Measurements from ENCODE around the gene GABARAPL1. TPM values are rescaled to one million over a fixed set of nuclear protein-coding genes. Genes with fewer than 3 reads are reported as not detected.

The GABARAPL1 gene
- total RNA-seq, 2 donors from 2014 or later: 86.1 to 114 TPM

- Histone ChIP-seq H3K9me3 (no peaks in the 10 kb centered on the region), H3K36me3 (no peaks in the 10 kb centered on the region), H3K4me3 (no peak overlapping the region), H3K27ac (no peak overlapping the region), H3K4me1 (ENCODE audit: control insufficient read depth in 1 of 2, low read depth in 2 of 2) (no peaks in the 10 kb centered on the region), H3K27me3 (replicated peaks; ENCODE audit: insufficient read depth) (no peaks in the 10 kb centered on the region)
- DNase-seq (ENCODE audit: low spot score): no peak
- TF ChIP-seq, protein P1, sequence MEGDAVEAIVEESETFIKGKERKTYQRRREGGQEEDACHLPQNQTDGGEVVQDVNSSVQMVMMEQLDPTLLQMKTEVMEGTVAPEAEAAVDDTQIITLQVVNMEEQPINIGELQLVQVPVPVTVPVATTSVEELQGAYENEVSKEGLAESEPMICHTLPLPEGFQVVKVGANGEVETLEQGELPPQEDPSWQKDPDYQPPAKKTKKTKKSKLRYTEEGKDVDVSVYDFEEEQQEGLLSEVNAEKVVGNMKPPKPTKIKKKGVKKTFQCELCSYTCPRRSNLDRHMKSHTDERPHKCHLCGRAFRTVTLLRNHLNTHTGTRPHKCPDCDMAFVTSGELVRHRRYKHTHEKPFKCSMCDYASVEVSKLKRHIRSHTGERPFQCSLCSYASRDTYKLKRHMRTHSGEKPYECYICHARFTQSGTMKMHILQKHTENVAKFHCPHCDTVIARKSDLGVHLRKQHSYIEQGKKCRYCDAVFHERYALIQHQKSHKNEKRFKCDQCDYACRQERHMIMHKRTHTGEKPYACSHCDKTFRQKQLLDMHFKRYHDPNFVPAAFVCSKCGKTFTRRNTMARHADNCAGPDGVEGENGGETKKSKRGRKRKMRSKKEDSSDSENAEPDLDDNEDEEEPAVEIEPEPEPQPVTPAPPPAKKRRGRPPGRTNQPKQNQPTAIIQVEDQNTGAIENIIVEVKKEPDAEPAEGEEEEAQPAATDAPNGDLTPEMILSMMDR (IDR thresholded peaks at IDR 0.05): no peak
- ATAC-seq (ENCODE audit: insufficient number of reproducible peaks, low FRiP score, low read depth): no peak
Observed at GRCh38 chr12:10170216-10170615, 42.5 kb upstream of the GABARAPL1 start.

GRCh38 chr12:10171973-10172728 is 40.5 kb upstream of the GABARAPL1 start, which contains the start of gene OLR1:
OLR1 (minus strand) TSS chr12:10172132; CDS start chr12:10172077, 55 bp downstream.
- Histone ChIP-seq H3K27ac (no peak within 1 kb of the TSS), H3K27me3 (replicated peaks; ENCODE audit: insufficient read depth) (no peaks in the 10 kb centered on the region), H3K36me3 (no peaks in the 10 kb centered on the region), H3K4me3 (no peak within 1 kb of the TSS), H3K4me1 (ENCODE audit: control insufficient read depth in 1 of 2, low read depth in 2 of 2) (no peaks in the 10 kb centered on the region), H3K9me3 (no peaks in the 10 kb centered on the region)
- TF ChIP-seq, protein P1 (IDR thresholded peaks at IDR 0.05): no peak
- ATAC-seq (ENCODE audit: insufficient number of reproducible peaks, low FRiP score, low read depth) (no peak), DNase-seq (ENCODE audit: low spot score) (no peak)

DNA sequence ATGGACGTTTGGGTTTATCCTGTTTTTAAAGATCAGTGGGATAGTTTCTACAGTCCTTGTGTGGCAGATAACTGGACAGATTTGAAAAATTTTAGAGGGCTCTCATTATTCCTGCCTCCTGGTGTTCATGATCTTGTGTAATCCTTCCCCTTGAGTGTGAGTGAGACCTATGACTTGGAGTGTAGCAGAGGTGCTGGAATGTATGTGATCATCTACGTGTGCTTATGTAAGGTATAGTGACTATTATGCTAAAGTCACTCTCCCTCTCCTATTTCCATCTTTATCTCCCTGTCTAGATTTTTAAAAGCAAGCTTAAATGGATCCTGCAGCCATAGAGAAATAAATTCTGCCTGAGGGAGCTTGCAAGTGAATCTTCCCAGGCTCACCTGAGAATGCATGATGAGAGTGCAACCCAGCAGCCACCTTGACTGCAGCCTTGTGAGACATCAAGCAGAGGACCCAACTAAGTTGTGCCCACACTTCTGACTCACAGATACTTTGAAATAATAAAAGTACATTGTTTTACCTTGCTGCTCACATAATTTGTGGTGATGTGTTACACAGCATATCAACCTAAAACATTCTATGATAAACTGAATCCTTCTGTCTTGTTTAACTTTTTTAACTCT is 37.6 kb upstream of the GABARAPL1 start:
- H3K27ac ChIP-seq: no peak overlapping the region
- H3K4me1 ChIP-seq (ENCODE audit: control insufficient read depth in 1 of 2, low read depth in 2 of 2): no peaks in the 10 kb centered on the region
- ATAC-seq (ENCODE audit: insufficient number of reproducible peaks, low FRiP score, low read depth) (no peak), DNase-seq (ENCODE audit: low spot score) (no peak)
- H3K27me3 ChIP-seq (replicated peaks; ENCODE audit: insufficient read depth): no peaks in the 10 kb centered on the region
- H3K4me3 ChIP-seq: no peak overlapping the region
- H3K36me3 ChIP-seq: no peaks in the 10 kb centered on the region
- H3K9me3 ChIP-seq: no peaks in the 10 kb centered on the region
- TF ChIP-seq, protein P1 (IDR thresholded peaks at IDR 0.05): no peak

- Histone ChIP-seq H3K36me3 (no peaks in the 10 kb centered on the region), H3K27me3 (replicated peaks; ENCODE audit: insufficient read depth) (no peaks in the 10 kb centered on the region), H3K4me1 (ENCODE audit: control insufficient read depth in 1 of 2, low read depth in 2 of 2) (no peaks in the 10 kb centered on the region), H3K9me3 (no peaks in the 10 kb centered on the region), H3K27ac (no peak overlapping the region), H3K4me3 (no peak overlapping the region)
- no peak for DNase-seq (ENCODE audit: low spot score)
- TF ChIP-seq, protein P1 (IDR thresholded peaks at IDR 0.05): no peak
- no peak for ATAC-seq (ENCODE audit: insufficient number of reproducible peaks, low FRiP score, low read depth)
Observed at GRCh38 chr12:10175846-10176636, 36.6 kb upstream of the GABARAPL1 start.

DNA sequence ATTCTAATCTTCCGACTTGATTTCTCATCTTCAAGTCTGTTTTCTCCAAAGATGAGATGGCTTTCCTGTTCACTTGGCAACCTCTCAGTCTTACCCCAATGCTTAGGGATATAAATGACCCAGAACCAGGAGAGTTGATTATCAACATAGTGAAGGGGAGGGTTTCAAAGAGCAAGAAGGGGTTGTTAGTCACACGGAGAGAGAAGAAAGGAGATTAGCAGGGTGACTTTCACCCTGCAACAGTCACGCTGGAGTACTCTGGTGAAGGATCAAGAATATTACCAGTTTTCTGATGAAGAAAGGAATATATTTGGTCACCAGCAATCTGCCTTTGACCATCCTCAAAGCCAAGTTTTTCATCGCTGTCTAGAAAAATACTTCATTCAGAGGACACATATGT is 33.9 kb upstream of the GABARAPL1 start, which contains the start of gene TMEM52B:
TMEM52B (plus strand) TSS at position 212 of the 400 bp plus-strand sequence. CDS start 543 bp downstream, outside the sequence.
- TF ChIP-seq, protein P1 (IDR thresholded peaks at IDR 0.05): no peak
- Histone ChIP-seq H3K4me3 (no peak within 1 kb of the TSS), H3K27ac (no peak within 1 kb of the TSS), H3K36me3 (no peaks in the 10 kb centered on the region), H3K4me1 (ENCODE audit: control insufficient read depth in 1 of 2, low read depth in 2 of 2) (no peaks in the 10 kb centered on the region), H3K27me3 (replicated peaks; ENCODE audit: insufficient read depth) (no peaks in the 10 kb centered on the region), H3K9me3 (no peaks in the 10 kb centered on the region)
- ATAC-seq (ENCODE audit: insufficient number of reproducible peaks, low FRiP score, low read depth): no peak
- no peak for DNase-seq (ENCODE audit: low spot score)

All from thoracic aorta (tissue), 2 donors.